AG09309 (cell line): ENCODE data around the gene CDH4.

Experiments
- DNase-seq: peaks from one replicate; pipeline ENCODE4 v3.0.0-alpha.2; 2010; ENCODE audit warnings: low read depth
- H3K4me3 ChIP-seq: 2 replicates; pipeline ENCODE4 v1.5.1; 2011; ENCODE audit warnings: mild to moderate bottlenecking, low read depth, low read length, moderate library complexity; ENCODE audit not compliant: control insufficient read depth
- CTCF ChIP-seq: IDR thresholded peaks from 2 replicates; pipeline ENCODE4 v1.5.1; 2011; ENCODE audit warnings: mild to moderate bottlenecking, low read depth, low read length, inconsistent platforms; ENCODE audit not compliant: insufficient read depth, control insufficient read depth; ENCODE audit errors: missing control alignments

Gene CDH4

GRCh38 chr20:61652146-61652545 is 400.1 kb downstream of the CDH4 start:
- H3K4me3 ChIP-seq: no peak overlapping the region
- DNase-seq: no peak
- TF ChIP-seq CTCF: no peak

GRCh38 chr20:61654726-61655125 is 402.7 kb downstream of the CDH4 start:
- H3K4me3 ChIP-seq: no peak overlapping the region
- no peak for DNase-seq
- no peak for TF ChIP-seq CTCF

- TF ChIP-seq CTCF: no peak
- H3K4me3 ChIP-seq: no peak overlapping the region
- no peak for DNase-seq
These were observed 403.5 kb downstream of the CDH4 start for GRCh38 chr20:61655591-61655990.

- DNase-seq: no peak
- no peak overlapping the region for H3K4me3 ChIP-seq
- TF ChIP-seq CTCF: no peak
These were observed 404.1 kb downstream of the CDH4 start for GRCh38 chr20:61656198-61656597.

- TF ChIP-seq CTCF: no peak
- no peak for DNase-seq
- H3K4me3 ChIP-seq: no peak overlapping the region
These were observed 405.8 kb downstream of the CDH4 start for GRCh38 chr20:61657721-61658377.

GRCh38 chr20:61658563-61658962 is 406.5 kb downstream of the CDH4 start:
- no peak overlapping the region for H3K4me3 ChIP-seq
- no peak for DNase-seq
- TF ChIP-seq CTCF: no peak
